UCSD-AML1 (cell line): ENCODE measurements around the gene AKAP8L.

Source experiments
- DNase-seq: peaks from one replicate; lab custom pipeline; 2025; ENCODE audit not compliant: unreplicated experiment; lab: John Stamatoyannopoulos, UW

AKAP8L gene

DNA sequence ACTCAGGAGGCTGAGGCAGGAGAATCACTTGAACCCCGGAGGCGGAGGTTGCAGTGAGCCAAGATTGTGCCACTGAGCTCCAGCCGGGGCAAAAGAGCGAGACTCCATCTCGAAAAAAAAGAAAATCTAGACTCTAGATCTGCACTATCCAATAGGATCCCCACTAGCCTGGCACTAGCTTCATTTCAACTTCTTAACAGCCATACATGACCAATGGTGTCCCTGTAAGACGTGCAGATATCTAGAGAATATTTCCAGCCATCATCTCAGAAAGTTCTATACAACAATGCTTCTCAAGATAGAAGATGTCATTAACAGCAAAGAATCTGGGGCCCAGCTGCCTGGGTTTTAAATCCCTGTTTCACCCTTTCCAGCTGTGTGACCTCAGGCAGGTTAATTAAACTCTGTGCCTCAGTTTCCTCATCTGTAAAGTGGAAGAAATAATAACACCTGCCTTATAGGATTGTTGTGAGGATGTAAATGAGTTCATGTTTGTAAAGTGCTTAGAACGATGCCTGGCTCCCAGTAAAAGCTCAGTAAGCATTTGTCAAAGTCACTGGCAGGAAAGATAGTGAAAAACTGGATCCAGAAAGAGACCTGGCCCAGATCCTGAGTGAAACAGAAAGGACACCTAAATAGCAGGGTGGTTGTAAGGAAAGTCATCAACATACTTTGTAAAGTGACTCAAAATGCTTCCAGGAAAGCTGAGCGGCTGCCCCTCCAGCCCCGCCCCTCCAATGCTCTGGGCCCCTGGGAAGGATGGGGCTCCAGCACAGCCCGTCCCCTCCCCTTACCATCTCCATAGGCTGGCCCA, 17.4 kb upstream of the AKAP8L start:
- no peak for DNase-seq

DNA sequence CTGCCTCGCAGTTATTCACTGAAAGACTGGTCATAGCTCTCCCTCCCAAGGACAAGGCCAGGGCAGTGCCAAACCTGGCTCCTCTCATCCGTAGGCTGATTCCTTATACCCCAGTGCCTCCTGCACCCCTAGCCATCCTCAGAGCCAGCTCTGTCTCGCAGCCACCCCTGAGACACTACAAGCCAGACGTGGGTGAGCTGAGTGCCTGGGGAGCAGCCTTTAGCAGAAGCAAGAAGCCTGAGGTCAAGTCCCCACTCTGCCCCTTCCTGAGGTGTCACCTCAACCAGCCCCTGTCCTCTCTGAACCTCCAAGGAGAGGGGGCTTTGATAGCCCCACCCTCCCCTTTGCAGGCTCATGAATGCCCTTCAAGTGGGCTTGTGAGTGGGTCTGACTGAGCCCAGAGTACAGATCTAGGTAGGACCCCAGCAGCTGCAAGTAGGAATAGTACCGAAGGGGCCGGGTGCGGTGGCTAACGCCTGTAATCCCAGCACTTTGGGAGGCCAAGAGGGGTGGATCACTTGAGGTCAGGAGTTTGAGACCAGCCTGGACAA, 14.8 kb upstream of the AKAP8L start:
- DNase-seq = no peak

- DNase-seq = peak; percentile 92
Observed at GRCh38 chr19:15432629-15433518, 14.1 kb upstream of the AKAP8L start.

DNA sequence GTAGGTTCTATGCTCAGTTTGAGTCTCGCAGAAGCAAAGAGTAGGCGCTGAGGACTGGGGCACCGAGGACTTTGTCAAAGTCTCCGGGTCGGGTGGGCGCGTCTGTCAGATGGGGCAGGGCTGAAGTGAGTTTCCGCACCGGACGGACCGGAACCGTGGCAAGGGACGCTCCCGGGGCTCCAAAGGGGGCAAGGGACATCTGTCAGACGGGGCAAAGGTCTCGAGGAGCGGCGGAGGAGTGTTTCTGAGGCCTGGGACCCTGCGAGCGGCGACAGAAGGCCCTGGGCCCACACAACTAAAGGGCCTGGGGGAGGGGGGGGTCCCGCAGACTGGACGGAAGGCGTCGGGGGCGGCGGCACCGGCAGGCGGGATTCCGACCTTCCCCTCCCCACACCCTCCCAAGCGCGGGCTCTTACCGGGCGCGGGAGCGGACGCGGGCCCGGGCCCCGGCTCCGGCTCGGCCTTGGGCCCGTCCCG, 13.3 kb upstream of the AKAP8L start:
- DNase-seq = no peak

DNA sequence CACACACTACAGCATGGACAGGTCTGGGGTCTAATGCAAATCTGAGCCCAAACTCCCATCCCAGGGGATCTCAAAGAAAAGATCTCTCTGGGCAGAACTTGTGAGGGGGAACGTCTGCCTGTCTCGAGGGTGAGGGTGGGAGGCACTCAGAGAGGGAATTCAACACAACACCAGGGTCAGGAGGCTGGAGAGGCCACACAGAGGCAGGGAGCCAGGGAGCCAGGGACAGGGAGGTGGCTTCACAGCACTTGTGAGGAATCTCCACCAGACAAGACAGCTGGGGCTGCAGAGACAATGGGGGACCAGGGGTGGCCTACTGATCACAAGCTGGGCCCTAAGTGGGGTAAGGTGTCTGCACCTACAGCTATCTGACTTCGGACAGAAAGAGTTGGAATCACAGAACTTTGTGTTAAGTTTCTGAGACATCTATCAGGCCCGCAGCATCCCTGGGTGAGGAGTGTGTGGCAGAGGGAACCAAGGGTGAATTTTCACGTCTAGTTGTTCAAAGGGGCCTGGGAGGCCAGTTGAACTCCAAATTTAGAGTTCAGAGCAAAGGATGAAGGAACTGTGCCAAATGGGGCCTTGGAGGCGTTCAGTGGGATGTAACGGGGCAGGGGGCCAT, 12.7 kb upstream of the AKAP8L start:
- DNase-seq = no peak

GRCh38 chr19:15430526-15431120, 11.8 kb upstream of the AKAP8L start:
- DNase-seq = no peak

GRCh38 chr19:15429825-15430467, 11.2 kb upstream of the AKAP8L start:
- no peak for DNase-seq

DNA sequence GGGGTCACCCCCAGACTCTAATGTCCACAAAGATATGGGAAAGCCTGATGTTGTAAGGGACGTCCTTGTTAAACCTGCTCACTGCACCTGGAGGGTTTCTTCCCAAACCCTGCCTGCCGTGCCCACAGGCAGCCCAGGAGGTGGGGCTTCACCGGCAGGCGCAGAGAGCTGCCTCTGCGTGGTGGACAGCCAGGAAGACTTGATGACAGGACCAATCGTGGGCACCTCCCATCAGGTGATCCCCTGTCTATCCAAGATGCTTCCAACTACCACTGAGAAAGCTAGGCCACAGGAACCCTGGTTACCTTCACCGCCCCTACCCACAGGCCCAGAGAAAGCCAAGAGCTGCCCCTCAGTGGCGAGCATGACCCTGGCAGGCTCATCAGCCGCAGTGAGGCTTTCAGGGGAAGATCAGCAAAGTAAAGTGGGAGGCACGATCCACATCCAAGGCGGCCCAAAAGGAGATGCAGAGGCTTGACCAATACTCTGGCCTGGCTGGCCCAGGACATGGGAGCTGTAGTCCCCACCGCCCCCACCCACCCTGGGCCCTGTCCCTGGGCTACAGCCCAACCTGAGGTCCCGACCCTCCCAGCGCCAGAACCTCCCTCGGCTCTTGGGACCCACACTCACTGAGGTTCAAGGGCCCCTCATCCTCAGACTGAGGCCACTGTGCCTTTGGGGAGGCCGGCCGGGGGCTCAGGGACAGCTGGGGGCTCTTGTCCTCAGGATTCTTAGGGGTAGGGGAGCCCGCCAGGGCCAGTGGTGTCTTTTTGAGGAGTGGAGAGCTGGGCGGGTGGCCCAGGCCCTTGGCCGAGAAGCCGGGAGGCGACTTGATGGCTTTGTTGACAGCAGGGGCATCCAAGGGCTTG, 10.4 kb upstream of the AKAP8L start:
- no peak for DNase-seq

- no peak for DNase-seq
Observed at GRCh38 chr19:15427991-15428471, 9.2 kb upstream of the AKAP8L start.

DNA sequence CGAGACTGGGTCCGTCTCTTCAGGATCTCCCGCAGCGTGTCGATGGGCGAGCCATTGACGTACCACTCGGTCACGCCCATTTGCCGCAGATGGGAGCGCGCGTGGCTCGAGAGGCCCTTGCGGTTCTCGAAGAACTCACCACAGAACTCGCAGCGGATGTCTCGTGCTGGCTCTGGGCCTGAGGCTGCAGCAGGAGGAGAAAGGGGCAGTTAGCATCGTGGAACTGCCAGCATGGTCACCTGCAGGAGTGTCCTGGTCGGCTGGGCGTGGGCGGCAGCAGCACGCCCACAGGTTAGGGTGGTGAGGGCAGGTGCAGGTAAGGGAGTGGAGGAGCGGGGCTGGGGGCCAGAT, 8.5 kb upstream of the AKAP8L start:
- DNase-seq = no peak

- DNase-seq = no peak
Observed at GRCh38 chr19:15426485-15427349, 7.9 kb upstream of the AKAP8L start.

DNA sequence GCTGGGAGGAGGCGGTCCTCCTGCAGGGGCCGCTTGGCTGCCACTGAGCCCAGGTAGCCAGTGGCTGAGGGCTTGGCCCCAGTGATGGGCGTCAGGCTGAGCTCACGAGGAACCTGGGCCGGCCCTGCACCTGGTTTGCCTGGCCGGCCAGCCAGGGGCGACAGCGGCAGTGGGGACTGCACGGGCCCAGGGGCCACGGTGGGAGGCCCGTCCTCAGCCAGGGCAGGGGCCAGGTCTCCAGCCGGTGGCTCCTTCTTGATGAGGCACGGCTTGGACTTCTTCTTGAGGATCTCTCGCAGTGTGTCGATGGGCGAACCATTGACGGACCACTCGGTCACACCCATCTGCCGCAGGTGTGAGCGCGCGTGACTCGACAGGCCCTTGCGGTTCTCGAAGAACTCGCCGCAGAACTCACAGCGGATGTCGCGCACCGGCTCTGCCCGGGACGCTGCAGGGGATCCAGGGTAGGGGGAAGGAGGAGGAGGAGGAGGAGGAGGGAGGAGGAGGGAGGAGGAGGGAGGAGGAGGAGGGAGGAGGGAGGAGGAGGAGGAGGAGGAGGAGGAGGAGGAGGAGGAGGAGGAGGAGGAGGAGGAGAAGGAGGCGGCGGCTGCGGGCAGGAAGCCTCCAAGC, 6.6 kb upstream of the AKAP8L start:
- no peak for DNase-seq

DNA sequence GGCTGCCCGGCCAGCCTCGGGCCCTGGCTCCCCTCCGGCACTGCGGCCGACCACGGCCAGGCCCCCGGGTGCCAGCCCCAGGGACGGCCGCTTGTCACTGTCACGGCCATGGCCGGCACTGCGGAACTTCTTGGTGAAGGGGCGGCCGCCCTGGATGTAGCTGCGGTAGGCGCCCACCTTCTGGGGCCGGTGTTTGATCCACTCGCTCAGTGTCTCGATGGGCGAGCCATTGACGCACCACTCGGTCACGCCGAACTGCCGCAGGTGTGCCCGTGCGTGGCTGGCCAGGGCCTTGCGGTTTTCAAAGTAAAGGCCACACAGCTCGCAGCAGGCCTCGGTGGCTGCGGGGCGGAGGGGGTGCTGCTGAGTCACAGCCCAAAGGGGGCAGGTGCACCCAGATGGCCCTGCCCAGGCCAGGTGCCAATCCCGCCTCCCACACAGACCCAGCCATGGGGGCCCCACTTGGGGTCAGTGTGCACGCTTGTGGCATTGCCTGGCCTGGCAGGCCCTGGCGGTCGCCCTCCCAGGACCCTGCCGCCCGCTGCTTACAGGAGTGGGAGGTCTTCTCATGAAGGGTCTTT, 6.0 kb upstream of the AKAP8L start:
- no peak for DNase-seq

DNA sequence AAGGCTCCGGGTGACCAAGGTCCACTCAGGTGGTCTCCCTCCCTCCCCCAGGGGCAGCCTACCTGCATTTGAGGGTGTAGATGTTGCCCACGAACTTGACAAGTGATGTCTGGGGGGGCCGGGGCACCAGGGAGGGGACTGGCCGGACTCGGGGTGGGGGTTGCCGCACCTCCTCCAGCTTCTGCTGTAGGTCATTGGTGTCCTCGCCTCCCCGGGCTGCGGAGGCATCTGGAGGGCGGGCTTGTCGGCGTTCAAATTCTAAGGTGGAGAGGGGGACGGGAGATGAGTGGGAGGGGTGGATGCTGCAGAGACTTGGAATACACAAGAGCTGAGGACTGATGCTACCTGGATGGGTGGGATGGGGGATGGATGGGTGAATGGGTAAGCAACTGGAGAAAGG, 5.3 kb upstream of the AKAP8L start:
- no peak for DNase-seq

DNA sequence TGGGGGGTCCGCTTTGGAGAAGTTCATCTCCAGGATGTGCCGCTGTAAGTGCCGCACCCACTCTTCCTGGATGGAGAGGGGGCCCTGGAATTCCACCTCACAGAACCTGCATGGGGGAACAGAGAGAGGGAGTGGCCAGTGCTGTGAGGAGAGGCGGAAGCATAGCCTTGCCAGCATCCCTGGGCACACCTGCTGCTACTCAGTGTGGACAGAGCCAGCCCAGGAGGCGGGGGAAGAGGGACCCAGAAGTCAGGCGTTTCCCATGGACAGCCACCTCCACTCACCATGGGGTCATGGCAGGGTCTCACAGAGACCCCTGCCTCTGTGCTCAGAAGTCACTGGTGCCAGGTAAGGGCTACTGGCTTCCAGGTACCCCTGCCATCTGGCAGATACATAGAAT, 4.3 kb upstream of the AKAP8L start:
- DNase-seq = no peak

- no peak for DNase-seq
Observed at GRCh38 chr19:15422296-15423075, 3.7 kb upstream of the AKAP8L start.

DNA sequence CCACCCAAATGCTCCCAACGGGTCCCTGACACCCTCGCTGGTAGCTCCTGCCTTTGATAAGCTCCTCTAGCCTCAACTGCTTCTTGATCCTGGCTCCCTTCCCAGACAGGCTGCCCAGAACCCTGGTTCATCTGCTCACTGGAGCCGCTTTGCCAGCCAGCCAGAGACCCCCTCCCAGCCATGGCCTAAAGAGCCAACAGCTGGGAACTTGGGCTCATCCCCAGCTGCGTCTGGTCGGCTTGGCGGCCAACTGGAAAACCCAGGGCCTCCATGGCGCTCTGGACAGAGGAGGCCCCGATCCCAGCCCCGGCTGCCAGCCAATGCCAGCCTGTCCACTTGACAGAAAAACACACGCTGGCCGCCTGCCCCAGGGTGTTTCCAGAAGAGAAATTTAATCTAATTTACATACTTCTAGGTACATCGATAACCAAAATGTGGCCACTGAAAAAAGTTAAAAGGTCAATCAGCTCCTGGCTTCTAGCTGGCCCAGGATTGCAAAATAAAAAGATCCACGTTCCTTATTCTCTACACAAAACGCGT, 3.0 kb upstream of the AKAP8L start:
- no peak for DNase-seq
